ENCODE results near the gene DAP.

The DAP gene

DNA sequence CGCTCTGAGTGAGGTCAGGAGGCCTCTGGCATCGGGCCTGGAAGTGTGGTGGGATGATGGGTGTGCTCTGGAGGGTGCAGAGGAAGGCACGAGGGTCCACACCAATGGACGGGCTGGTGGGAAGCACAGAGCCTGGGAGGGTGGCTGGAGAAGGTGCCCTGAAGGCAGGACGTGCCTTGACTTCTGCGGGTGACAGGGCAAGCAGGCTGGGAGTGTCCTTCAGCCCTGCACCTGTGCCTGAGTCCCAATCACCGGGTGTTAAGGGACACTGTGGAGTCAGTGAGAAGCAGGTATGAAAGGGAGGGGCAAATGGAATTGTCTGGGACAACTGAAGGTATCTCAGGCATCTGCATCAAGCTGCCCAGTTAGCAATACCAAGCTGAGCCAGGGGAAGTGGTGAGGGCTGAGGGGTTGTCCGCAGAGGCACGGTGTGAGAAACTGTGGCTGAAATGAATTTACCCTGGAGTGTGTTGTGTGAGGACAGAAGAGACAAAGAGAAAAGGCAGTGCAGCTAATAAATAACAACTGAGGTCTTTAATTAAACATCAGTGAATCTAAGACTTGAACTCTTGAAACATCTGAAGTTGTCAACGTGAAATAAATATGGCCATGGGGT, 50.4 kb downstream of the DAP start:
- no peak for DNase-seq (ENCODE audit: low read depth in 2 of 2)

DNA sequence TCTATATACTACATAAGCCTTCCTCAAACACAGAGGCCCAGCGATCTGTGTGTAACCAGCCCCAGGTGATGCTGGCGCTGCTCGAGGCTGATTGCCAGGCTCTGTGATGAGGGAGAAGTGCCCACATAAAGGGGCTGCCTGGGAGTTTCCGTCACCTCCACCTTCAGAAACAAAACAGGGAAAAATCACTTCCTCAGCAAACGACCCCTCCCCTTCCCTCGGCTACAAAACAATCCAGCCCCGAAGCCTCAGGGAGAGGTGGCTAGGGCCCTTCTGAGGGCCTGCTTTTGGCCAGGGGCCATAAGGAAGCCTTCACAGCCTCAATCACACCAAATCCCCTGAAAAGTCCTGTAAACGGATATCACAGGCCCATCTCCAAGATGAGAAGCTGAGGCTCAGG, 51.1 kb downstream of the DAP start:
- no peak for DNase-seq (ENCODE audit: low read depth in 2 of 2)

DNA sequence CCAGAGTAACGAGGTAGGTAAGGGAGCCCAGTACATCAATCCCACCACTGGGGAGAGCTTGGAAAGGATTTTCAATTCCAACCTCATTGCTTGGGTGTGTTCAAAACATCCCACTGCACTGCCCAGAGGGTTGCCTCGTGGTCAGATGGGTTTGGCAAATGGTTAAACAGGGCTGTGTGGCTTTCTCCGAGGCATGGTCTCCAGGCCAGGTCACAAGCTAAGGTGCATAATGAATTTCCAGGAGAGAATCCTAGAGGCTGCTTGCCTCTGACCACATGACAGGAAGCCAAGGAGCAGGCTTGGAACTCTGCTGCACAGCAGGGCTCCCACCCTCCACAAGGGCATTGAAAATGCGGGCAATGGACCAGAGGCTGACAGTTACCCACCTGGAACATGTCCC, 51.6 kb downstream of the DAP start:
- no peak for DNase-seq (ENCODE audit: low read depth in 2 of 2)

DNA sequence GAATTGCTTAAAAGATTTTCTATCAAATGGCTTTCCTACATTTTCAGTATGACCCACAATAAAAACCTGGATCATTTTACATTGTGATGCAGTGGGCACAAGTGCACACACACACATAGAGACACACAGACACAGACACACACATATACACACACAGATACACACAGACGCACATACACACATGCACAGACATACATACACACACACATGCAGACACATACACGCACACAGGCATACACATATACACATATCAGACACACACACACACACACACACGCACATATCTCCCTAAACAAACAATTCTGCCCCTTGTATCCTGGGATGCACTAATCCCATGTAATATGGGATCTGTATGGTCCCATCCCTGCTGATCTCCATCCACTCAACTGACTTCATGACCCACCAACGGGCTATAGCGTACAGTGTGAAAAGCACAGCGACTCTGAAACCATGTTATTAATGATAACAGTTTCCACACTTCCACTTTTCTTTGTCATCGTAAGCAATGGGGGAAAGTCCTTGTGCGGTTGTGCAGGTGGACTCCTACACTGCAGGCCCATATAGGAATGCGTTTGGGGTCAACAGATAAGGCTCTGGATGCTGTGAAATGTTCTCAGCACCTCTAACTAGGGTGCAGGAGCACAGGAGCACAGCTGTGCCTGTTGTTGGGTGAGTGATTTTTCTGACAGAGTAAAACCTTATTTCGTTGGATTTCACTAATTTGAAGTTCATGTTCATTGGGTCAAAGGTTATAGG, 52.7 kb downstream of the DAP start:
- DNase-seq (ENCODE audit: low read depth in 2 of 2), result no peak

DNA sequence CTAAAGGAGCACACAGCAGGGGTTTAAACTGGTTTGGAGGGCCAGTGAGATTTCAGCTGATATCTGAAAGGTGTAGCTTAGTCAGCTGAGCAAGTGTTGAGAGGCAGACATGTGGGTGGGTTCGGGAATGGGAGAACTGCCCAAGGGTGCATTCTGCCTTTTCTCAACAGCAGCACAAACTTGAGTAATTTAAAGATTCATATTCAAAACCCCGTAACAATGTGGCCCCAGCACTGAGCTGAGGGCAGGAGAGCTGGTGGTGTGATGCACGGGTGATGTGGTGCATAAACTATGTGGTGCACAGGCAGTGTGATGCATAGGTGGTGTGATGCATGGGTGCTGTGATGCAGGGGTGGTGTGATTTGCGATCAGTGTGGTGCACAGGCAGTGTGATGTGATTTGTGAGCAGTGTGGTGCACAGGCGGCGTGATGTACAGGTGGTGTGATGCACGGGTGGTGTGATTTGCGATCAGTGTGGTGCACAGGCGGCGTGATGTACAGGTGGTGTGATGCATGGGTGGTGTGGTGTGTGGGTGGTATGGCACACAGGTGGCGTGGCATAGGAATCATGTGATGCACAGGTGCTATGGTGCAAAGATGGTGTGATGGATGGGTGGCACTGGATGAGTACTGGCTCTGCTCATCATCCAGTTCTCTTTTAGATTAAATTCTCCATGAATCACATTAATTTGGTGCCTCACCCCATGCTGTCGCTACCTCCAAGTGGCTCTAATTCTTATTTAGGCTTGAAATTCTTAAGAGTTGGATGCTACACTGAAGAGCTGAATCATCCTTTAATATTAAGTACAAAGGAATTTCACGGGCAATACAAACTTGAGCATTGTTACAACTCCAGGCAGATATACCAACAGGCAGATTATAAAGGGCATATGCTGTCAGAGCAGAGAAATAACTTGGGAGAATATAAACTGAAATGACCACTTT, 53.6 kb downstream of the DAP start:
- no peak for DNase-seq (ENCODE audit: low read depth in 2 of 2)

GRCh38 chr5:10706326-10706725, 54.7 kb downstream of the DAP start:
- DNase-seq (ENCODE audit: low read depth in 2 of 2), result no peak

DNA sequence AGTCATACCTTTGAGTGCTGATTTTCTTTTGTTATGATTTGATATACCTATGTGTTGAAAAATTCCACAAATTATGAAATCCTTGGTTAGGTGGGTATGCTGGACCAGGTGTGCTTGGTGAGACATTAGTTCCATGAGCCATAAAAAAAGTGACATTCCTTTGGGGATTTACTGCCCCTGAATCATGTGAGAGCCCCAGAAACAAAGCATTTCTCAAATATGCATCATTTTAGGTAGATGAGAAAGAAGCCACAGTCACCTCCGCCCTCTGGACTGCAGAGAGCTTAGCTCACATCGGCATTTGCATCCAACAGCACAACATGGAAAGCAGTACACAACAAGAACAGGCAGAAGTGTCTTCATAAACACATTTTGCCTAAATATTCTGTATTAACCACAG, 55.3 kb downstream of the DAP start:
- DNase-seq (ENCODE audit: low read depth in 2 of 2), result no peak

DNA sequence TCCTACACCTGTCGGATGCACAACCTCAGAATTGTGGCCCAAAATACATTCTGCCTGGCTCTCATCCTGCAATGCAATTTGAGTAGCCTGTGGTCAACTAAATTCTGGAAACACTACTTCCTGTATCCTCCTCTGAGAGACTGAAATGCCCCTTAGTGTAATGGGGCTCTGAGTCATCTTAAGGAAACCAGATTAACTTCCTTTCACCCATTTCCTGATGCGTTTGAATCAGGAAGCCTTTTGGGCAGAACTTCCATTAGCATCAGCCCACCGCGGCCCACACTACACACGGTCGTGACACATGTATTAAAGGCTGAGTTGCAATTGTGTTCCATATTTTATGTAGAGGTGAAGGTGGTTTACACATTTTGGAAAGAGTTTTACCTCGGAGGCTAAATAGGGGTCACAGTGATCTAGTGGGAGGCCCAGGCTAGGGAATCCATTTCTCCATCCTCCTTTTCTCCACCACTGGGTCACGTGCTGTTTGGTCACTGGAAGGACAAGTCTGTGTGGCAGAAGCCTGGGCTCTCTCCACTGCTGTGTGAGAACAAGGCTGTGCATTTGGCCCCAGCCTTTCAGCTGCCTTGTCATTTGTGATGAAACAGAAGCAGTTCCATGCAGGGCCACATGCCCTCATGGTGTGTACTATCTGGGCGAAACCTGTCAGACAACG, 55.9 kb downstream of the DAP start:
- no peak for DNase-seq (ENCODE audit: low read depth in 2 of 2)

DNA sequence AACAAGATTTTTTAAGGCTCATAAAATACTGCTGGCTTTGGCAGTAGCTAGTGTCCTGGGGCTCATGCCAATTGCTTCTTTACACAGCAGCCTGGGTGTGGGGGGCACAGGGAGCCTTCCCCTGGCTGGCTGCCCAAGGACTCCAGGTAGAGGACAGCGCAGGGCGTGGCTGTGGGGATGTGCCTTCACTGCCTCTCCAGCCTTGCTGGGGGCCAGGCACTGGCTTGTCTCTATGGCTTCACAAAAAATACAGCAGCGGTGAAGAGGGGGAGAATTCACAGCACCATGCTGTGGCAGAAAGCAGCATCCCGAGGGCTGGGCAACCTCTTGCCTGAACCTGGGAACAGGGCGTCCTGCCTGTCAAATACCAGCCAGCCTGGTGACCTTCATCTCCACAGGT, 57.4 kb downstream of the DAP start:
- DNase-seq (ENCODE audit: low read depth in 2 of 2), result no peak

- DNase-seq (ENCODE audit: low read depth in 2 of 2), result no peak
Observed at GRCh38 chr5:10702911-10703491, 58.0 kb downstream of the DAP start.

GRCh38 chr5:10702040-10702629, 58.9 kb downstream of the DAP start:
- DNase-seq (ENCODE audit: low read depth in 2 of 2), result no peak

DNA sequence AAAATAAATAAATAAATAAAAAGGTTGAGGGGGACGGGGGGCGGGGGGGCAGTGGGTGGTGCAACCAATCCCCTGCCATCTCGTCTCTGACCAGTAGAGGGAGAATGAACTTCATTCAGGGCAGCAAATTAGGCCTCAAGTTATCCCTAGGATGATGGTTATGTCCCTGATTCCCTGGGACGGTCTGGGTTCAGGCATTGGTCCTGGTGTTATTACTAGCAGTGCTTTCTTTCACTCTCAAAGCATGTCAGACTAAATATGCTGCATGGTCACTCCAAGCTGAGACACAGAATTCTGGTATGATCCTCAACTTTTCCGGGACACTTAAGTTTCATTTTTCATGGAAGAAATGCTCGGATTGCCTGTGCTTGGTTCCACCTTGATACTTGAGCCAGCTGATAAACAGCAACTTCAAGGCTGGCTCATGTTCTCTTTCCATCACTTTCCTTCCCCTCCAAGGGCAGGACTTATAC, 59.4 kb downstream of the DAP start:
- DNase-seq (ENCODE audit: low read depth in 2 of 2), result peak in 1 of 2 donors; percentile 16

DNA sequence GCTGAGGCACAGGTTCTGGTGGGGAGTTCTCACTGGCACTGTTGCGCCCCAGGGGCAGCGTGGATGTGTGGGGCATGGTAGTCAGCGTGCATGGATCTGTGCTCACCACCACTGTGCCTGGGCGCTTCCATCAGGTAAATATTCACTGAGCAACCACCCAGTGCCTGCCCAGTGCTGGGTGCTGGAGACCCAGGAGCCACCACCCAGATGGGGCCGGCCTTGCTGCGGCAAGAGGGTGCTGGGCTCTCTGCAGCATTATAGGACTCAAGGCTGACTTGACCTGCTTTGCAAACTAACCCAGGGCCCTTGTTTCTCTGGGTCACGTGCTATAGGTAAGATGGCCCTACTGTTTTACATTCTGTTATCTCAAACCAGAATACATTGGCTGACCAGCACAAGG, 60.5 kb downstream of the DAP start:
- DNase-seq (ENCODE audit: low read depth in 2 of 2), result no peak

DNA sequence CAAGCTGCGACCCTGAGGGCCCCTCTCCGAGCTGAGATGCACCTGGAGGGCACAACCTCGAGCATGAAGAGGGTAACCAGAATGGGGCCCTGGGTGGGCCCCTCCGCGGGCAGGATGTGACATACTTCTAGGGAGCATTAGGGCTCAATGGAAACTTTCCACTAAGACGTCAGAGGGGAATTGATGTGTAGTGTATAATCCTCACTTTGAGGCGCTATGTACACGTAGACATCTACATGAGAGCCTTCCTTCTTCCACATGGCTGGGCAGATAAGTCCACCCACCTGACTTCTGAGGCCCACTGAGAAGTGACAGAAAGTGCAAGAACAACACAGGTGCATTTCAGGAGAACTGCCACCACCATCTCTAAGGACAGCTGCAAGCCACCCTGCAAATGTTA, 61.0 kb downstream of the DAP start:
- no peak for DNase-seq (ENCODE audit: low read depth in 2 of 2)

- no peak for DNase-seq (ENCODE audit: low read depth in 2 of 2)
Observed at GRCh38 chr5:10699281-10699874, 61.7 kb downstream of the DAP start.

DNA sequence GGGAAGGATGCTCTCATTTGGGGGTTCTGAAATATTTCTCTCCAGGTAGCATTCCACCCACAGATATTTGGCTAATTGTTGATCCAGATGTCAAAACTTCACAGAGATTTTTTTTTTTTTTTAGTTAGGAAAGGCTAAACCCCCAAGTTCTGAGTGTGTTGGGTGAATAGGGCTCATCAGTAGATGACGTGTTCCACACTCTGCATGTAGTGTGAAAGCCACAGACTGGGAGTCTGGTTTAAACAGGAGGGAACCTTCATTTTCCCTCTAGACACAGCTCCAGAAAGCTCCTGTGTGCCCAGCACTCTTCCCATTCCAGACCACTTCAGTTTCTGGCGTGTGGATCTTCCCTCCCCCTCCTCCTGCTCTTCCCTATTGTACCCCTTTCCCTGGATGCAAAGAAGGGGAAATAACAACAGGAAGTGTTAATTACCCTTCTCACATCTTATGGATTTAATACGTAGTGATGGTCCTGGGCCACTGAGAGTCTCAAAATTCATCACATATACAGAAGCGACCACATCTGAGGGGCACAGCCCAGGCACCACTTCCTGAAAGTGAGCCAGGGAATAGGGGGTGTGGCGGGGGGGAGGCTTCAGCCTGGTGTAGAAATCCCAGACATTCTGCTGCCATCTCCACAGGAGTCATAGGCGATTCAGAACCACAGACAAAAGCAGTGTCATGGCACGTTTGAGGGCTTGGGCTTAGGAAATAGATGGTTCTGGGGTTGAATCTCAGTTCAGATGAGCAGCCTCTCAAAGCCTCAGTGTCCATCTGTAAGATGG, 65.1 kb downstream of the DAP start:
- no peak for DNase-seq (ENCODE audit: low read depth in 2 of 2)

GRCh38 chr5:10695055-10695649, 65.9 kb downstream of the DAP start:
- DNase-seq (ENCODE audit: low read depth in 2 of 2), result no peak

GRCh38 chr5:10691826-10692785, 68.9 kb downstream of the DAP start:
- DNase-seq (ENCODE audit: low read depth in 2 of 2), result no peak

Data from stimulated activated CD8-positive, alpha-beta memory T cell treated with anti-CD3 and anti-CD28 coated beads, Interleukin-2, amount 100 ng/mL, for 48 hours (primary cell).